OCI-LY1 (cell line): Measurements from ENCODE around the gene RPP25L.

Source experiments
- H2AFZ ChIP-seq: fragments of 200-600 bp; sonication (generic), shearing (Covaris generic); 2 replicates; pipeline ENCODE4 v1.6.0; 2014; ENCODE audit warnings: antibody characterized with exemption, mild to moderate bottlenecking, low read length
- H3F3A ChIP-seq: fragments of 200-600 bp; sonication (generic), shearing (Covaris generic); 2 replicates; pipeline ENCODE4 v1.6.0; 2014; ENCODE audit warnings: mild to moderate bottlenecking, antibody characterized with exemption, low read length, moderate library complexity; ENCODE audit not compliant: insufficient read depth
- H3K27ac ChIP-seq: fragments of 200-600 bp; sonication (generic); 2 replicates; pipeline ENCODE4 v1.5.1; 2014; ENCODE audit warnings: low read length, mixed run types, mild to moderate bottlenecking, low read depth; ENCODE audit not compliant: poor library complexity, severe bottlenecking
- H3K27me3 ChIP-seq: fragments of 200-600 bp; sonication (generic); 2 replicates; pipeline ENCODE4 v1.6.0; 2014; ENCODE audit warnings: antibody characterized with exemption, mild to moderate bottlenecking, low read length, moderate library complexity; ENCODE audit not compliant: insufficient read depth
- H3K36me3 ChIP-seq: fragments of 200-600 bp; sonication (generic); 2 replicates; pipeline ENCODE4 v1.6.1; 2014; ENCODE audit warnings: mild to moderate bottlenecking, antibody characterized with exemption, low read length, moderate library complexity, mixed read lengths; ENCODE audit not compliant: insufficient read depth
- H3K4me1 ChIP-seq: fragments of 200-600 bp; sonication (generic); 2 replicates; pipeline ENCODE4 v1.5.1; 2014; ENCODE audit warnings: mild to moderate bottlenecking, low read length, moderate library complexity; ENCODE audit not compliant: insufficient read depth, severe bottlenecking
- H3K4me2 ChIP-seq: fragments of 200-600 bp; sonication (generic), shearing (Covaris generic); 2 replicates; pipeline ENCODE4 v1.6.1; 2014; ENCODE audit warnings: low read length
- H3K4me3 ChIP-seq: fragments of 200-600 bp; sonication (generic); 2 replicates; pipeline ENCODE4 v1.5.1; 2014; ENCODE audit warnings: low read length, low read depth, mild to moderate bottlenecking, mixed read lengths; ENCODE audit not compliant: poor library complexity, severe bottlenecking
- H3K79me2 ChIP-seq: fragments of 200-600 bp; shearing (Covaris generic); 2 replicates; pipeline ENCODE4 v1.6.1; 2016; ENCODE audit warnings: mixed run types, low read length, mixed read lengths; ENCODE audit not compliant: insufficient read depth
- H3K9ac ChIP-seq: fragments of 200-600 bp; sonication (generic), shearing (Covaris generic); 2 replicates; pipeline ENCODE4 v1.6.1; 2014; ENCODE audit warnings: mild to moderate bottlenecking, low read length, mixed read lengths
- H3K9me2 ChIP-seq: fragments of 200-600 bp; sonication (generic), shearing (Covaris generic); 2 replicates; pipeline ENCODE4 v1.6.1; 2014; ENCODE audit warnings: low read depth, mild to moderate bottlenecking, low read length, mixed read lengths
- H3K9me3 ChIP-seq: fragments of 200-600 bp; shearing (Covaris generic); 2 replicates; pipeline ENCODE4 v1.6.1; 2014; ENCODE audit warnings: low read length, mixed read lengths
- H4K20me1 ChIP-seq: fragments of 200-600 bp; sonication (generic), shearing (Covaris generic); 2 replicates; pipeline ENCODE4 v1.6.0; 2016; ENCODE audit warnings: mild to moderate bottlenecking, low read length; ENCODE audit not compliant: insufficient read depth
- EZH2 ChIP-seq: fragments of 200-600 bp; sonication (generic), shearing (Covaris generic); IDR thresholded peaks from 2 replicates; pipeline ENCODE4 v1.8.0; 2017; ENCODE audit warnings: borderline replicate concordance, mixed run types, mild to moderate bottlenecking, antibody characterized with exemption, low read length, moderate library complexity, mixed read lengths
- TF ChIP-seq, protein P1 (sequence below): fragments of 200-600 bp; sonication (generic), shearing (Covaris generic); IDR thresholded peaks from 2 replicates; pipeline ENCODE4 v1.5.1; 2017; ENCODE audit warnings: mild to moderate bottlenecking, antibody characterized with exemption, low read length, moderate library complexity, mixed read lengths

The RPP25L gene

DNA sequence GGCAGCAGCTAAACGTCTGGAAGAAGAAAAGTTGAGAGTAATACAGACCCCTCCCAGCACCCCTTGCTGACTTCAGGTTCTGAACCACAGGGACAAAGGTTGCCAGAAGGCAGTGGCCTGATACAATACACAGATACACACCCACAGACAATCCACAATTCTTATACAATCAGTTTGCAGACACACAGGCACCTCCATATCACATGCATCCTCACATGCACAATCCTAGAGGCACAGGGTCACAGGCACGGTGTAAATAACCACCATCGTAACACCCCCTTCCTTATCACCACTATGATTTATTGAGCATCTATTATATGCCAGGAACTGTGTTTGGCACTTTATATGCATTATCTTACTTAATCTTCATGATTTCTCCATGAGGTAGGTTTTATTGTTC is 30.6 kb downstream of the RPP25L start:
- no peak for TF ChIP-seq EZH2
- TF ChIP-seq, protein P1, sequence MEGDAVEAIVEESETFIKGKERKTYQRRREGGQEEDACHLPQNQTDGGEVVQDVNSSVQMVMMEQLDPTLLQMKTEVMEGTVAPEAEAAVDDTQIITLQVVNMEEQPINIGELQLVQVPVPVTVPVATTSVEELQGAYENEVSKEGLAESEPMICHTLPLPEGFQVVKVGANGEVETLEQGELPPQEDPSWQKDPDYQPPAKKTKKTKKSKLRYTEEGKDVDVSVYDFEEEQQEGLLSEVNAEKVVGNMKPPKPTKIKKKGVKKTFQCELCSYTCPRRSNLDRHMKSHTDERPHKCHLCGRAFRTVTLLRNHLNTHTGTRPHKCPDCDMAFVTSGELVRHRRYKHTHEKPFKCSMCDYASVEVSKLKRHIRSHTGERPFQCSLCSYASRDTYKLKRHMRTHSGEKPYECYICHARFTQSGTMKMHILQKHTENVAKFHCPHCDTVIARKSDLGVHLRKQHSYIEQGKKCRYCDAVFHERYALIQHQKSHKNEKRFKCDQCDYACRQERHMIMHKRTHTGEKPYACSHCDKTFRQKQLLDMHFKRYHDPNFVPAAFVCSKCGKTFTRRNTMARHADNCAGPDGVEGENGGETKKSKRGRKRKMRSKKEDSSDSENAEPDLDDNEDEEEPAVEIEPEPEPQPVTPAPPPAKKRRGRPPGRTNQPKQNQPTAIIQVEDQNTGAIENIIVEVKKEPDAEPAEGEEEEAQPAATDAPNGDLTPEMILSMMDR: no peak
- H4K20me1 ChIP-seq: no peaks in the 10 kb centered on the region
- H3K79me2 ChIP-seq: no peaks in the 10 kb centered on the region
- no peaks in the 10 kb centered on the region for H3F3A ChIP-seq
- no peaks in the 10 kb centered on the region for H3K36me3 ChIP-seq
- H3K4me2 ChIP-seq: no peak overlapping the region
- no peak overlapping the region for H2AFZ ChIP-seq
- no peaks in the 10 kb centered on the region for H3K9me3 ChIP-seq
- H3K27ac ChIP-seq: no peak overlapping the region
- no peak overlapping the region for H3K4me3 ChIP-seq
- no peaks in the 10 kb centered on the region for H3K9me2 ChIP-seq
- H3K4me1 ChIP-seq: no peaks in the 10 kb centered on the region
- no peak overlapping the region for H3K9ac ChIP-seq
- peaks cover 13% of the 10 kb centered on the region for H3K27me3 ChIP-seq

DNA sequence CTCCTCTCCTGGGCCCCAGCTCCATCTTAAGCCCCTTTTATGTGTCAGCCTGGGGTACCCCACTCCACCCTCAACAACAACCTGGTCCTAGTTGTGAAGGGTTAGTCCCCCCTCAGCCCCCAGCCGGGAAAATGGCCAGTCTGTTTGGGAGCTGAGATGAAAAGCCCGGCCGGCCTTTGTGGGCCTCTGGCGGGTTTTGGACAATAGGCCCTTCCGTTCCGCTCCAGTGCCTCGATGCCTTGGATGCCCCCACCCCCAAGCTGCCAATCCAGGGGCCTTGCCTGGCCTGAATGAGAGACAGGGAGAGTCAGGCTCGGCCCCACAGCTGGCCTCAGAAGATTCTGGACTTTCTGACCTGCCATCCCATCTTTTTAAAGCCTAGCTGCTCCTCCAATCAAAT is 31.5 kb downstream of the RPP25L start:
- Histone ChIP-seq H3K4me2 (no peak overlapping the region), H3K79me2 (no peaks in the 10 kb centered on the region), H3K9ac (no peak overlapping the region), H3K9me2 (no peaks in the 10 kb centered on the region), H2AFZ (no peak overlapping the region), H3K4me3 (no peak overlapping the region), H3K4me1 (no peaks in the 10 kb centered on the region), H3K27ac (no peak overlapping the region), H4K20me1 (no peaks in the 10 kb centered on the region), H3K36me3 (no peaks in the 10 kb centered on the region), H3K9me3 (no peaks in the 10 kb centered on the region), H3K27me3 (peaks cover 15% of the 10 kb centered on the region), H3F3A (no peaks in the 10 kb centered on the region)
- TF ChIP-seq EZH2: no peak
- TF ChIP-seq, protein P1: no peak

DNA sequence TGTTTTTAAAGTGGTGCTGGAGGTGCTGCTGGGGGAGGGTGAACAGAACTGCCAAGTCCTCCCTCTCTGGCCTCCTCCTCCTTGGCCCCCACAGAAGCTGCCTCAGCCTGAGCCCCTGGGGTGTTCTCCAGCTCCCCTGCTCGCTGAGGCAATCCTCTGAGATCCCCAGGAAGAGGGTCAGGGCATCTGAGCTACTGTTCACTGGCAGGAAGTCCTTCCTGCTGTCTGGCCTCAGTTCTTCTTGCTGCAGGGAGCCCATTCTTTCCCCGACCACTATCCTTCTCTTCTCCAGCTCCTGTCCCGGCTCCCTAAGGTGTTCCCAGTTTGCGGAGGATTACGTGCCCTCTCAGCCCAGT is 32.1 kb downstream of the RPP25L start:
- H3K9me2 ChIP-seq: no peaks in the 10 kb centered on the region
- H3K36me3 ChIP-seq: no peaks in the 10 kb centered on the region
- no peak overlapping the region for H2AFZ ChIP-seq
- no peak overlapping the region for H3K27ac ChIP-seq
- H3F3A ChIP-seq: no peaks in the 10 kb centered on the region
- H4K20me1 ChIP-seq: no peaks in the 10 kb centered on the region
- H3K4me2 ChIP-seq: no peak overlapping the region
- no peak overlapping the region for H3K4me3 ChIP-seq
- no peak overlapping the region for H3K9ac ChIP-seq
- H3K27me3 ChIP-seq: peaks cover 15% of the 10 kb centered on the region
- no peaks in the 10 kb centered on the region for H3K4me1 ChIP-seq
- no peaks in the 10 kb centered on the region for H3K79me2 ChIP-seq
- no peaks in the 10 kb centered on the region for H3K9me3 ChIP-seq
- TF ChIP-seq, protein P1: no peak
- TF ChIP-seq EZH2: no peak
